Spleen (tissue), 11 donors: ENCODE results near the gene TIMM29. TPM values are rescaled to one million over a fixed set of nuclear protein-coding genes. Genes with fewer than 3 reads are reported as not detected.

ENCODE experiments used
- DNase-seq: peaks from one replicate; pipeline ENCODE4 v3.0.0-alpha.2; 2020
- H3K27ac ChIP-seq, 8 donors: fragments of 200-600 bp; sonication (generic) in 7 of 8; 1 replicate in 4 of 8; 2 replicates in 4 of 8; pipeline versions ENCODE4 v1.5.0 to v1.8.0; 2016 to 2021; ENCODE audit warnings: inconsistent platforms in 4 of 8, mild to moderate bottlenecking in 4 of 8, moderate library complexity in 1 of 8
- H3K27me3 ChIP-seq, 7 donors: fragments of 200-600 bp; sonication (generic) in 6 of 7; replicated peaks in 1 of 7; 1 replicate in 4 of 7; 2 replicates in 3 of 7; pipeline versions ENCODE4 v1.5.0 to v1.8.0; 2016 to 2021; ENCODE audit warnings: inconsistent platforms in 3 of 7, mild to moderate bottlenecking in 1 of 7
- H3K36me3 ChIP-seq, 6 donors: fragments of 200-600 bp; sonication (generic) in 5 of 6; 1 replicate in 4 of 6; 2 replicates in 2 of 6; pipeline versions ENCODE4 v1.5.0 to v1.8.0; 2016 to 2021; ENCODE audit warnings: inconsistent platforms in 2 of 6
- H3K4me1 ChIP-seq, 6 donors: fragments of 200-600 bp; sonication (generic) in 5 of 6; 1 replicate in 3 of 6; 2 replicates in 3 of 6; pipeline versions ENCODE4 v1.5.0 to v1.8.0; 2016 to 2021; ENCODE audit warnings: inconsistent platforms in 3 of 6
- H3K4me3 ChIP-seq, 8 donors: fragments of 200-600 bp; sonication (generic) in 7 of 8; 1 replicate in 4 of 8; 2 replicates in 4 of 8; pipeline versions ENCODE4 v1.5.0 to v1.8.0; 2016 to 2021; ENCODE audit warnings: inconsistent platforms in 4 of 8, mild to moderate bottlenecking in 4 of 8, moderate library complexity in 2 of 8
- H3K9me3 ChIP-seq, 8 donors: fragments of 200-600 bp; sonication (generic) in 7 of 8; 1 replicate in 4 of 8; 2 replicates in 4 of 8; pipeline versions ENCODE4 v1.5.0 to v1.8.0; 2016 to 2021; ENCODE audit warnings: inconsistent platforms in 4 of 8
- POLR2A ChIP-seq, 3 donors: fragments of 450-650 bp; IDR thresholded peaks; one replicate each; pipeline ENCODE4 v1.5.1; 2017; ENCODE audit warnings: antibody characterized with exemption in 3 of 3, mild to moderate bottlenecking in 1 of 3
- POLR2AphosphoS5 ChIP-seq, 3 donors: sonication (generic); formaldehyde crosslinking; IDR thresholded peaks; one replicate each; pipeline ENCODE4 v1.5.1; 2017; ENCODE audit warnings: antibody characterized with exemption in 3 of 3
- WGBS, 5 donors: extraction: QIAGEN DNeasy Blood & Tissue Kit in 3 of 5; methylation state at CpG; one replicate each; pipeline versions ENCODE4 v1.1.5 to v1.1.7; 2013 to 2018; 5-methylcytosine and 5-hydroxymethylcytosine counted together
- intact Hi-C: fragments of 100-400 bp; cut with DNase I; formaldehyde crosslinking; loops from one replicate; pipeline ENCODE4 v1.15.0; 2023; ENCODE audit warnings: low total_unique reads
- polyA plus RNA-seq, 3 donors: library from polyadenylated mRNA; stranded (reverse); fragments of 200-250 nt; gene quantifications; one replicate each; pipeline ENCODE4 v1.2.1, GENCODE V29; 2013
- total RNA-seq, 7 donors: library from RNA; depleted of rRNA in 3 of 7; stranded (reverse); fragments of >200 nt in 3 of 7; fragmentation: NEBNext Ultra II Directional in 4 of 7; extraction: Animal tissue kit (Norgen Biotek cat#: 25700) in 4 of 7; gene quantifications; one replicate each; pipeline versions ENCODE4 v1.1.0 to v1.2.1, GENCODE V29; 2016 to 2021
- TF ChIP-seq, protein P1 (sequence below), 11 experiments: fragments of 200-600 bp in 7 of 11; fragments of 450-650 bp in 4 of 11; sonication (generic) in 4 of 11; IDR thresholded peaks in 8 of 11; conservative IDR thresholded peaks in 3 of 11; 1 replicate in 7 of 11; 2 replicates in 4 of 11; pipeline versions ENCODE4 v1.4.0 to v1.8.0; 2016 to 2021; ENCODE audit warnings: antibody characterized with exemption in 11 of 11, inconsistent platforms in 4 of 11, mild to moderate bottlenecking in 1 of 11
- donor health status: healthy with polysubstance abuse.
- donor health status: DM: no; HTN: no; CAD: no; lungs with moderate emphysema.
- donor health status: DM: no; HTN: no; CAD: no.
- donor health status: Bipolar disorder and iron deficiency.
- donor health status: healthy.
- donor health status: DM: no; HTN: no; CAD: no.
- donor health status: DM: yes; HTN: yes; CAD: no.

TIMM29 gene
- total and polyA plus RNA-seq, 10 donors = 6.8 to 24.3 (median 19.6) TPM

DNA sequence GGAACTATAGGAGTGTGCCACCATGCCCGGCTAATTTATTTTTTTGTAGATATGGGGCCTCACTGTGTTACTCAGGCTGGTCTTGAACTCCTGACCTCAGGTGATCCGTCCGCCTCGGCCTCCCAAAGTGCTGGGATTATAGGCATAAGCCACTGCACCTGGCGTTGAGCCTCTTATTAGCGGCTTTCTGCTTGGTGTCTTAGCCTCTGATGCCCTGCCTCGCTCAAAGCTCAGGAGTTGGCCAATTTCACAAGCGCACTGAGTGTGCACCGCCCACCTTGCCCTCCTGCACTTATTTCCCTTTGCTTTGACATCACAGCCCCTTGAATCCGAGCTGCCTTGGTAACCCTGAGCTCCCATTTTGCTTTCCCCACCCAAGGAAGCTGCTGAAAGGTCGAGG lies 10.3 kb upstream of the TIMM29 start:
- no peaks in the 10 kb centered on the region for H3K9me3 ChIP-seq
- no peaks in the 10 kb centered on the region for H3K4me1 ChIP-seq
- peaks cover 0 to 97% (median 61%) of the 10 kb centered on the region in 6 donors for H3K36me3 ChIP-seq
- H3K27me3 ChIP-seq = no peaks in the 10 kb centered on the region
- H3K4me3 ChIP-seq = no peak overlapping the region
- WGBS, 5 donors = 90 to 96% (median 93%) methylated on average over 11 of the region's 11 CpGs
- no peak overlapping the region for H3K27ac ChIP-seq
- intact Hi-C loops = no loop called here
- no peak for DNase-seq
- no peak for TF ChIP-seq POLR2A (IDR thresholded peaks at IDR 0.05)
- no peak for TF ChIP-seq POLR2AphosphoS5 (IDR thresholded peaks at IDR 0.05)
- TF ChIP-seq, protein P1, sequence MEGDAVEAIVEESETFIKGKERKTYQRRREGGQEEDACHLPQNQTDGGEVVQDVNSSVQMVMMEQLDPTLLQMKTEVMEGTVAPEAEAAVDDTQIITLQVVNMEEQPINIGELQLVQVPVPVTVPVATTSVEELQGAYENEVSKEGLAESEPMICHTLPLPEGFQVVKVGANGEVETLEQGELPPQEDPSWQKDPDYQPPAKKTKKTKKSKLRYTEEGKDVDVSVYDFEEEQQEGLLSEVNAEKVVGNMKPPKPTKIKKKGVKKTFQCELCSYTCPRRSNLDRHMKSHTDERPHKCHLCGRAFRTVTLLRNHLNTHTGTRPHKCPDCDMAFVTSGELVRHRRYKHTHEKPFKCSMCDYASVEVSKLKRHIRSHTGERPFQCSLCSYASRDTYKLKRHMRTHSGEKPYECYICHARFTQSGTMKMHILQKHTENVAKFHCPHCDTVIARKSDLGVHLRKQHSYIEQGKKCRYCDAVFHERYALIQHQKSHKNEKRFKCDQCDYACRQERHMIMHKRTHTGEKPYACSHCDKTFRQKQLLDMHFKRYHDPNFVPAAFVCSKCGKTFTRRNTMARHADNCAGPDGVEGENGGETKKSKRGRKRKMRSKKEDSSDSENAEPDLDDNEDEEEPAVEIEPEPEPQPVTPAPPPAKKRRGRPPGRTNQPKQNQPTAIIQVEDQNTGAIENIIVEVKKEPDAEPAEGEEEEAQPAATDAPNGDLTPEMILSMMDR (IDR thresholded peaks at IDR 0.05 in 8 of 11, conservative IDR thresholded peaks at IDR 0.05 in 3 of 11) = no peak

DNA sequence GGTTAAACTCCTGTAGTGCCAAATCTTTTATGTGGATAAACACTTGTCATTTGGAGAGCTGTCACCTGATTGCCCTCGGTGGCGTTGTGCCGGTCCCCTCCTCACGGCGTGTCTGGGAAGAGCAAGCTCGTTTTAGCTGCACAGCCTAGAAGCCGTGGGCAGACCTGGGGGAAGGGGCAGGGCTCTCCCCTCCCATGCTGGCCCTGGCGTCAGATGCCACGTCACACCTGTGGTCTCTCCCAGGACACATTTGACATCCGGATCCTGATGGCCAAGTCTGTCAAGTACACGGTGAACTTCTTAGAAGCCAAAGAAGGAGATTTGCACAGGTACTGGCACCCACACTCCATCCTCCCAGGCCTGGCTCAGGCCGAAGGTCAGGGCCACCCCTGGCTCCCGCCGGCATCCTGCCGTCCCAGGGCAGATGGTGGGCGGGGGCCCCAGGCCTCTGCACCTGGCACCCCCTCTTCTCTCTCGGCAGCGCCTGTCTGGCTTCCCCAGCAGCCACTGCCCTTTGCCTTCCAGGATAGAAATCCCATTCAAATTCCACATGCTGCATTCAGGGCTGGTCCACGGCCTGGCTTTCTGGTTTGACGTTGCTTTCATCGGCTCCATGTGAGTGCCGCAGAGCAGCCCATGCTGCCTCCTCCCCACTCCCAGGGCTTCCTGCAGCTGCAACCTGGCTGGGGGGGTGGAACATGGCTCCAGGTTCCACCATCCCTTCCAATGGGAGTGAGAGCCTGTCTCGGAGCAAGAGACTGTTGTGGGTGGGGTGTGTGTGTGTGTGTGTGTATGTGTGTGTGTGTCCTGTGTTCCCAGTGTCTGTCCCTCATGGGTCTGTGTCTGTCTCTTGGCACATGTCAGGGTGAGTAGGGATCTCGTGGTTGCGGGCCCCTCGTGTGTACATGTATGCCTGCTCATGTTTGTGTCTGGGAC lies 9.0 kb upstream of the TIMM29 start:
- Histone ChIP-seq H3K4me1 (no peaks in the 10 kb centered on the region), H3K27me3 (no peaks in the 10 kb centered on the region), H3K36me3 (peaks cover 0 to 97% (median 61%) of the 10 kb centered on the region in 6 donors), H3K9me3 (no peaks in the 10 kb centered on the region), H3K27ac (no peak overlapping the region), H3K4me3 (no peak overlapping the region)
- intact Hi-C loops = no loop called here
- 85 to 90% (median 89%) methylated on average over 19 to 26 of the region's 26 CpGs for WGBS, 5 donors
- no peak for DNase-seq
- TF ChIP-seq POLR2AphosphoS5 (IDR thresholded peaks at IDR 0.05) (peak in 1 of 3 donors; percentile 55), POLR2A (IDR thresholded peaks at IDR 0.05) (no peak)
- TF ChIP-seq, protein P1 (IDR thresholded peaks at IDR 0.05 in 8 of 11, conservative IDR thresholded peaks at IDR 0.05 in 3 of 11) = no peak

DNA sequence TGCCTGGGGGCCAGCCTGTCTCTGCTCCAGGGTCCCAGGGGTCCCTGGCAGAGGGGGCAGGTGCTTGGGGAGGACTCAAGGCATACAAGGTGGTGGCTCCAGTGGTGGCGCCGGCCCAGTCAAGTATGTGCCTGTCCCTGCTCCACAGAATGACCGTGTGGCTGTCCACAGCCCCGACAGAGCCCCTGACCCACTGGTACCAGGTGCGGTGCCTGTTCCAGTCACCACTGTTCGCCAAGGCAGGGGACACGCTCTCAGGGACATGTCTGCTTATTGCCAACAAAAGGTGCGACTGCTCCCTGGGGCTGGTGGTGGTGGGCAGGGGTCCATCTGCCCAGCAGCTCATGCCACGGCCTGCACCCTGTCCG lies 8.3 kb upstream of the TIMM29 start:
- TF ChIP-seq POLR2AphosphoS5 (IDR thresholded peaks at IDR 0.05) = no peak
- no peak for TF ChIP-seq POLR2A (IDR thresholded peaks at IDR 0.05)
- TF ChIP-seq, protein P1 (IDR thresholded peaks at IDR 0.05 in 8 of 11, conservative IDR thresholded peaks at IDR 0.05 in 3 of 11) = no peak
- no peaks in the 10 kb centered on the region for H3K27me3 ChIP-seq
- H3K4me1 ChIP-seq = no peaks in the 10 kb centered on the region
- H3K4me3 ChIP-seq = no peak overlapping the region
- intact Hi-C loops = no loop called here
- no peak for DNase-seq
- no peaks in the 10 kb centered on the region for H3K9me3 ChIP-seq
- peaks cover 0 to 97% (median 61%) of the 10 kb centered on the region in 6 donors for H3K36me3 ChIP-seq
- 86 to 97% (median 95%) methylated on average over 4 to 10 of the region's 10 CpGs for WGBS, 5 donors
- H3K27ac ChIP-seq = no peak overlapping the region

DNA sequence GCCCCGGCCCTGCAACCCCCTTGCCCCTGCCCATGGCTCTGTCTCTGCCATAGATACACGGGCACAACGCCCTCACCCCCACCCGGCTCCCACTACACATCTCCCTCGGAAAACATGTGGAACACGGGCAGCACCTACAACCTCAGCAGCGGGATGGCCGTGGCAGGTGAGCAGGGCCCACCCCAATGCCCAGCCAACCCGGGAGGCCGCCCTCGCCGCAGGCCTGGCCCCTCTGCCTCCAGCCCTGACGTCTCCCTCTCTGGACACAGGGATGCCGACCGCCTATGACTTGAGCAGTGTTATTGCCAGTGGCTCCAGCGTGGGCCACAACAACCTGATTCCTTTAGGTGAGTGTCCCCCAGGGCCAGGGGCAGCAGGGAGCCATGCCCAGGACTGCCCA lies 7.8 kb upstream of the TIMM29 start:
- Histone ChIP-seq H3K36me3 (peaks cover 0 to 97% (median 61%) of the 10 kb centered on the region in 6 donors), H3K9me3 (no peaks in the 10 kb centered on the region), H3K4me1 (no peaks in the 10 kb centered on the region), H3K27ac (no peak overlapping the region), H3K4me3 (no peak overlapping the region), H3K27me3 (no peaks in the 10 kb centered on the region)
- TF ChIP-seq POLR2A (IDR thresholded peaks at IDR 0.05) (no peak), POLR2AphosphoS5 (IDR thresholded peaks at IDR 0.05) (peak; percentile 8 to 63 (median 28))
- intact Hi-C loops = no loop called here
- no peak for DNase-seq
- 87 to 96% (median 93%) methylated on average over 3 to 16 of the region's 16 CpGs for WGBS, 5 donors
